H9 (cell line): Measurements from ENCODE around the gene PFDN4. TPM values are rescaled to one million over a fixed set of nuclear protein-coding genes. Genes with fewer than 3 reads are reported as not detected.

Experiments
- DNase-seq: peaks from one replicate; pipeline ENCODE4 v3.0.0-alpha.2; 2017
- H2AFZ ChIP-seq: one replicate; pipeline ENCODE4 v1.6.1; 2013; ENCODE audit warnings: mild to moderate bottlenecking, low read length, control low read depth, moderate library complexity
- H2AK5ac ChIP-seq: 2 replicates; pipeline ENCODE4 v1.6.1; 2013; ENCODE audit warnings: low read length, control low read depth, mixed read lengths; ENCODE audit not compliant: insufficient read length
- H2BK120ac ChIP-seq: one replicate; pipeline ENCODE4 v1.6.1; 2013; ENCODE audit warnings: low read depth, mild to moderate bottlenecking, low read length, control low read depth, inconsistent platforms; ENCODE audit not compliant: poor library complexity, severe bottlenecking
- H2BK12ac ChIP-seq: 2 replicates; pipeline ENCODE4 v1.6.1; 2013; ENCODE audit warnings: low read length, control low read depth, mixed read lengths, low read depth; ENCODE audit not compliant: insufficient read length
- H2BK15ac ChIP-seq: 2 replicates; pipeline ENCODE4 v1.6.1; 2013; ENCODE audit warnings: low read depth, low read length, control low read depth
- H2BK20ac ChIP-seq: one replicate; pipeline ENCODE4 v1.6.1; 2013; ENCODE audit warnings: low read depth, mild to moderate bottlenecking, low read length, control low read depth, inconsistent platforms; ENCODE audit not compliant: poor library complexity, severe bottlenecking
- H2BK5ac ChIP-seq: 2 replicates; pipeline ENCODE4 v1.6.1; 2013; ENCODE audit warnings: low read length, control low read depth, mixed read lengths; ENCODE audit not compliant: insufficient read length
- H3K14ac ChIP-seq: 2 replicates; pipeline ENCODE4 v1.6.1; 2013; ENCODE audit warnings: low read length, control low read depth; ENCODE audit not compliant: insufficient read depth
- H3K18ac ChIP-seq: 2 replicates; pipeline ENCODE4 v1.6.1; 2013; ENCODE audit warnings: low read depth, mild to moderate bottlenecking, mixed read lengths, low read length, control low read depth; ENCODE audit not compliant: insufficient read length
- H3K23ac ChIP-seq: 2 replicates; pipeline ENCODE4 v1.6.1; 2013; ENCODE audit warnings: low read length, control low read depth, mixed read lengths, low read depth; ENCODE audit not compliant: insufficient read length
- H3K23me2 ChIP-seq: 2 replicates; pipeline ENCODE4 v1.6.1; 2013; ENCODE audit warnings: low read depth, mild to moderate bottlenecking, mixed read lengths, low read length, control low read depth; ENCODE audit not compliant: insufficient read length, poor library complexity, severe bottlenecking
- H3K27ac ChIP-seq: 2 replicates; pipeline ENCODE4 v1.5.1; 2013; ENCODE audit warnings: low read length, control low read depth, mixed read lengths, low read depth; ENCODE audit not compliant: insufficient read length
- H3K27me3 ChIP-seq: 2 replicates; pipeline ENCODE4 v1.6.1; 2013; ENCODE audit warnings: low read length, control low read depth, inconsistent platforms; ENCODE audit not compliant: insufficient read depth
- H3K4ac ChIP-seq: 2 replicates; pipeline ENCODE4 v1.6.1; 2013; ENCODE audit warnings: low read depth, mild to moderate bottlenecking, control low read depth, inconsistent platforms, low read length, moderate library complexity
- H3K4me1 ChIP-seq: 2 replicates; pipeline ENCODE4 v1.6.1; 2013; ENCODE audit warnings: low read length, control low read depth, inconsistent platforms; ENCODE audit not compliant: insufficient read depth
- H3K4me2 ChIP-seq: 2 replicates; pipeline ENCODE4 v1.6.1; 2013; ENCODE audit warnings: low read length, control low read depth, mixed read lengths; ENCODE audit not compliant: insufficient read length, insufficient read depth
- H3K56ac ChIP-seq: 2 replicates; pipeline ENCODE4 v1.6.1; 2013; ENCODE audit warnings: low read depth, mild to moderate bottlenecking, mixed read lengths, low read length, control low read depth; ENCODE audit not compliant: insufficient read length
- H3K79me1 ChIP-seq: 2 replicates; pipeline ENCODE4 v1.6.1; 2013; ENCODE audit warnings: low read depth, mild to moderate bottlenecking, moderate library complexity, low read length, control low read depth, inconsistent platforms; ENCODE audit not compliant: insufficient read depth, poor library complexity, severe bottlenecking
- H3K79me2 ChIP-seq: 2 replicates; pipeline ENCODE4 v1.6.1; 2013; ENCODE audit warnings: low read length, control low read depth, inconsistent platforms; ENCODE audit not compliant: insufficient read depth
- H3K9ac ChIP-seq: 2 replicates; pipeline ENCODE4 v1.6.1; 2013; ENCODE audit warnings: low read length, control low read depth, mixed read lengths; ENCODE audit not compliant: insufficient read length; ENCODE audit errors: extremely low read depth
- H3K9me3 ChIP-seq: one replicate; pipeline ENCODE4 v1.6.1; 2013; ENCODE audit warnings: low read depth, low read length, inconsistent platforms; ENCODE audit not compliant: control insufficient read depth
- H3T11ph ChIP-seq: one replicate; pipeline ENCODE4 v1.6.1; 2013; ENCODE audit warnings: mild to moderate bottlenecking, low read length, control low read depth, inconsistent platforms
- H4K20me1 ChIP-seq: one replicate; pipeline ENCODE4 v1.6.1; 2013; ENCODE audit not compliant: control insufficient read depth, insufficient read length, insufficient read depth
- H4K5ac ChIP-seq: 2 replicates; pipeline ENCODE4 v1.6.1; 2013; ENCODE audit warnings: low read depth, mild to moderate bottlenecking, mixed read lengths, low read length, control low read depth; ENCODE audit not compliant: insufficient read length
- H4K8ac ChIP-seq: replicated peaks from 2 replicates; pipeline ENCODE4 v1.6.1; 2013; ENCODE audit warnings: low read length, control low read depth, mixed read lengths, low read depth; ENCODE audit not compliant: insufficient read length
- H4K91ac ChIP-seq: 2 replicates; pipeline ENCODE4 v1.6.1; 2013; ENCODE audit warnings: low read depth, mild to moderate bottlenecking, moderate library complexity, mixed read lengths, low read length, control low read depth; ENCODE audit not compliant: insufficient read length
- H3K27ac Mint-ChIP-seq, 3 experiments: 2 replicates in 2 of 3; 3 replicates in 1 of 3; pipeline ENCODE4 v1.8.0; 2020 to 2021; ENCODE audit warnings: mixed read lengths in 3 of 3, mild to moderate bottlenecking in 1 of 3, moderate library complexity in 1 of 3
- H3K27me3 Mint-ChIP-seq: 2 replicates; pipeline ENCODE4 v1.8.0; 2021; ENCODE audit warnings: low read depth, mild to moderate bottlenecking, moderate library complexity, mixed read lengths
- H3K36me3 Mint-ChIP-seq, 3 experiments: 2 replicates in 2 of 3; 3 replicates in 1 of 3; pipeline ENCODE4 v1.8.0; 2020 to 2021; ENCODE audit warnings: low read depth in 3 of 3, mixed read lengths in 3 of 3; ENCODE audit not compliant: insufficient read depth in 1 of 3
- H3K4me1 Mint-ChIP-seq, 2 experiments: 2 replicates each; pipeline ENCODE4 v1.8.0; 2020; ENCODE audit warnings: mixed read lengths in 2 of 2
- H3K4me3 Mint-ChIP-seq, 2 experiments: 2 replicates in 1 of 2; 3 replicates in 1 of 2; pipeline ENCODE4 v1.8.0; 2020 to 2021; ENCODE audit warnings: mild to moderate bottlenecking in 2 of 2, mixed read lengths in 2 of 2, moderate library complexity in 1 of 2
- H3K9me3 Mint-ChIP-seq, 2 experiments: 2 replicates in 1 of 2; 3 replicates in 1 of 2; pipeline ENCODE4 v1.8.0; 2020; ENCODE audit warnings: mild to moderate bottlenecking in 2 of 2, mixed read lengths in 2 of 2, moderate library complexity in 1 of 2
- total RNA-seq: library from RNA; stranded (reverse); gene quantifications from 2 replicates; pipeline ENCODE4 v1.2.1, GENCODE V29; 2021
- TF ChIP-seq, protein P1 (sequence below): fragments of 200-600 bp; sonication (generic); conservative IDR thresholded peaks from 3 replicates; pipeline ENCODE4 v1.8.0; 2021; ENCODE audit warnings: antibody characterized with exemption, mild to moderate bottlenecking

Gene PFDN4
- total RNA-seq, 1 experiment from 2014 or later = 73.6 TPM

DNA sequence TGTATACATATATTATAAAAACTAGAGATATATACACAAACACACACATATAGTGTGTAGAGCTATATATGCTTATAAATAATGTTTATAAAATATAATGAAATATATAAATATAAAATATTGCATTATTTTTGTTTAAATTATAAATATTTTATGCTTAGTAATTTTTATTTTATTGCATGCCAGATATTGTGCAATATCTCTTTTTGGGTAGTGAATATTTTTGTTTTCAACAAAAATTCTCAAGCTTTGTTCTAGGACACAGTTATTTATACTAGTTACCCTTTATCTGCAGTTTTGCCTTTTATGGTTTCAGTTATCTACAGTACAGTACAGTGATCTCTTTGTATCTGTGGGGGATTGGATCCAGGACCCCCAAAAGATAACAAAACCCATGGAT, 52.2 kb downstream of the PFDN4 start:
- Histone ChIP-seq H2BK12ac (no peak overlapping the region), H3K27me3 (no peaks in the 10 kb centered on the region), H2BK5ac (no peak overlapping the region), H3T11ph (no peak overlapping the region), H3K79me1 (no peaks in the 10 kb centered on the region), H3K23ac (no peak overlapping the region), H3K79me2 (no peaks in the 10 kb centered on the region), H4K20me1 (no peaks in the 10 kb centered on the region), H4K5ac (no peak overlapping the region), H3K27ac (no peak overlapping the region), H3K4me1 (no peaks in the 10 kb centered on the region; the same call in 1 of the 2 replicates), H4K91ac (no peak overlapping the region), H2BK120ac (no peak overlapping the region), H2AFZ (no peak overlapping the region), H3K9ac (no peak overlapping the region), H3K18ac (no peak overlapping the region), H3K56ac (no peak overlapping the region), H3K9me3 (no peaks in the 10 kb centered on the region), H2AK5ac (no peak overlapping the region), H4K8ac (no peak overlapping the region), H2BK20ac (no peak overlapping the region), H3K23me2 (no peaks in the 10 kb centered on the region), H3K4me2 (no peak overlapping the region), H3K14ac (no peak overlapping the region), H2BK15ac (no peak overlapping the region), H3K4ac (no peak overlapping the region)
- no peaks in the 10 kb centered on the region for H3K27me3 Mint-ChIP-seq
- no peak overlapping the region for H3K27ac Mint-ChIP-seq
- peaks cover 8 to 12% of the 10 kb centered on the region in 2 experiments for H3K4me1 Mint-ChIP-seq
- H3K4me3 Mint-ChIP-seq = no peak overlapping the region
- H3K9me3 Mint-ChIP-seq = no peaks in the 10 kb centered on the region
- no peak for DNase-seq
- H3K36me3 Mint-ChIP-seq = no peaks in the 10 kb centered on the region
- TF ChIP-seq, protein P1, sequence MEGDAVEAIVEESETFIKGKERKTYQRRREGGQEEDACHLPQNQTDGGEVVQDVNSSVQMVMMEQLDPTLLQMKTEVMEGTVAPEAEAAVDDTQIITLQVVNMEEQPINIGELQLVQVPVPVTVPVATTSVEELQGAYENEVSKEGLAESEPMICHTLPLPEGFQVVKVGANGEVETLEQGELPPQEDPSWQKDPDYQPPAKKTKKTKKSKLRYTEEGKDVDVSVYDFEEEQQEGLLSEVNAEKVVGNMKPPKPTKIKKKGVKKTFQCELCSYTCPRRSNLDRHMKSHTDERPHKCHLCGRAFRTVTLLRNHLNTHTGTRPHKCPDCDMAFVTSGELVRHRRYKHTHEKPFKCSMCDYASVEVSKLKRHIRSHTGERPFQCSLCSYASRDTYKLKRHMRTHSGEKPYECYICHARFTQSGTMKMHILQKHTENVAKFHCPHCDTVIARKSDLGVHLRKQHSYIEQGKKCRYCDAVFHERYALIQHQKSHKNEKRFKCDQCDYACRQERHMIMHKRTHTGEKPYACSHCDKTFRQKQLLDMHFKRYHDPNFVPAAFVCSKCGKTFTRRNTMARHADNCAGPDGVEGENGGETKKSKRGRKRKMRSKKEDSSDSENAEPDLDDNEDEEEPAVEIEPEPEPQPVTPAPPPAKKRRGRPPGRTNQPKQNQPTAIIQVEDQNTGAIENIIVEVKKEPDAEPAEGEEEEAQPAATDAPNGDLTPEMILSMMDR = no peak
